Panc1 (cell line): Measurements from ENCODE around the gene WDR33. TPM values are rescaled to one million over a fixed set of nuclear protein-coding genes. Genes with fewer than 3 reads are reported as not detected.

Experiments
- ATAC-seq: fragments of 200-7000 bp; cut with Tn5 transposase; 2 replicates; pipeline ENCODE4 v1.9.1; 2020; ENCODE audit warnings: mild to moderate bottlenecking, moderate library complexity
- BruUV-seq: library from RNA; stranded (reverse); fragments of 400-500 nt; replicated peaks from 2 replicates; lab custom pipeline; 2021; lab: Mats Ljungman, UMichigan
- CTCF ChIA-PET: fragments of 300-600 bp; sonication (Branson Sonifier 250); formaldehyde crosslinking; loops from one replicate; lab custom pipeline; 2022; ENCODE audit warnings: antibody characterized with exemption; lab: Charles Lee
- POLR2A ChIA-PET: fragments of 300-600 bp; sonication (Branson Sonifier 250); formaldehyde crosslinking; loops from one replicate; lab custom pipeline; 2022; ENCODE audit warnings: antibody characterized with exemption; lab: Charles Lee
- DNase-seq: peaks from one replicate; pipeline ENCODE4 v3.0.0-alpha.2; 2010; ENCODE audit warnings: low read depth, low spot score
- H3K27ac ChIP-seq: 2 replicates; pipeline ENCODE4 v1.5.1; 2011; ENCODE audit warnings: mild to moderate bottlenecking, low read length, inconsistent platforms
- H3K27me3 ChIP-seq: fragments of 200-500 bp; sonication (Bioruptor generic); 2 replicates; pipeline ENCODE4 v1.6.0; 2014; ENCODE audit warnings: low read length, inconsistent platforms; ENCODE audit not compliant: control insufficient read depth, insufficient read depth
- H3K36me3 ChIP-seq: fragments of 200-500 bp; sonication (Bioruptor generic); 2 replicates; pipeline ENCODE4 v1.5.1; 2014; ENCODE audit warnings: inconsistent platforms, mild to moderate bottlenecking, low read length, moderate library complexity; ENCODE audit not compliant: control insufficient read depth, insufficient read depth
- H3K4me1 ChIP-seq: 2 replicates; pipeline ENCODE4 v1.5.1; 2011; ENCODE audit warnings: inconsistent platforms, mild to moderate bottlenecking, low read length, moderate library complexity; ENCODE audit not compliant: control insufficient read depth, insufficient read depth
- H3K4me3 ChIP-seq, 2 experiments: 2 replicates each; pipeline ENCODE4 v1.5.1; 2011 to 2012; ENCODE audit warnings: low read depth in 2 of 2, low read length in 2 of 2, mild to moderate bottlenecking in 2 of 2, inconsistent platforms in 1 of 2, moderate library complexity in 1 of 2
- H3K9me3 ChIP-seq: fragments of 200-500 bp; sonication (Bioruptor generic); 2 replicates; pipeline ENCODE4 v1.5.1; 2014; ENCODE audit warnings: low read depth, mild to moderate bottlenecking, inconsistent platforms, low read length, moderate library complexity; ENCODE audit not compliant: control insufficient read depth, insufficient read depth
- POLR2AphosphoS5 ChIP-seq: IDR thresholded peaks from 2 replicates; pipeline ENCODE4 v1.6.1; 2012; ENCODE audit warnings: mild to moderate bottlenecking, low read depth, low read length, moderate library complexity
- SIN3A ChIP-seq: IDR thresholded peaks from 2 replicates; pipeline ENCODE4 v1.6.1; 2012; ENCODE audit warnings: low read depth, mild to moderate bottlenecking, low read length, moderate library complexity, borderline replicate concordance; ENCODE audit not compliant: insufficient read depth
- TCF7L2 ChIP-seq: IDR thresholded peaks from 2 replicates; pipeline ENCODE4 v1.6.1; 2011; ENCODE audit warnings: mild to moderate bottlenecking, low read depth, low read length, inconsistent platforms
- in situ Hi-C: cut with HindIII; loops from 2 replicates; pipeline ENCODE4 v1.10.0; 2016; ENCODE audit warnings: low sequenced_read_pairs, low pct_unique_long_range_greater_than_20kb
- intact Hi-C: fragments of 100-400 bp; cut with micrococcal nuclease; formaldehyde crosslinking; loops from one replicate; pipeline ENCODE4 v1.10.0; 2022; ENCODE audit not compliant: unreplicated experiment
- total RNA-seq: library from RNA; stranded (reverse); gene quantifications from one replicate; pipeline ENCODE4 v1.2.1, GENCODE V29; 2021; ENCODE audit not compliant: unreplicated experiment
- TF ChIP-seq, protein P1 (sequence below): fragments of 450-650 bp; IDR thresholded peaks from 2 replicates; pipeline ENCODE4 v1.5.1; 2017; ENCODE audit warnings: mild to moderate bottlenecking
- TF ChIP-seq, protein P2 (sequence below), 2 experiments: IDR thresholded peaks; 2 replicates each; pipeline ENCODE4 v1.6.1; 2011 to 2012; ENCODE audit warnings: low read depth in 2 of 2, control low read depth in 1 of 2, low read length in 1 of 2, mild to moderate bottlenecking in 1 of 2, moderate library complexity in 1 of 2; ENCODE audit not compliant: insufficient read depth in 1 of 2

WDR33 gene
- total RNA-seq, 1 experiment from 2014 or later = 63.7 TPM

DNA sequence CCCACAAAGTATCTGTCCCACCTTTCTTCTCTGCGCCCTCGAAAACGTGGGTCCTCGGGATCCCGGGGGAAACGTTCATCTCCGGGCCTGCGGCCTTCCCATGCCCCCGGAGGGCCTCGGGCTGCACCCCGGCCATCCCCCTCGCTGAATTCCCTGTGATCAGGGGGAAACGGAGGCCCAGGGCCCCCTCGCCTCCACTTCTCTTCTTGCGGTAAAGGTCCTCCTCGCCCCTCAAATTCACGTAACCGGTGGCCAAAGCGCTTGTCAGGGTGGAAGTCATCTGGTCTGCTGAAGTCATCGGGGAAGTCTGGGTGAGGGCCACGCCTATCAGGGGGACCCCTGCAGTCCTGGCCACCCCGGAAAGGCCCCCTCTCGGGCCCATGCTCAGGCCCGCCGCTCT lies 97.4 kb downstream of the WDR33 start:
- DNase-seq = no peak
- no TSS peak for BruUV-seq
- no peak for TF ChIP-seq TCF7L2
- no peak for TF ChIP-seq POLR2AphosphoS5
- TF ChIP-seq, protein P1, sequence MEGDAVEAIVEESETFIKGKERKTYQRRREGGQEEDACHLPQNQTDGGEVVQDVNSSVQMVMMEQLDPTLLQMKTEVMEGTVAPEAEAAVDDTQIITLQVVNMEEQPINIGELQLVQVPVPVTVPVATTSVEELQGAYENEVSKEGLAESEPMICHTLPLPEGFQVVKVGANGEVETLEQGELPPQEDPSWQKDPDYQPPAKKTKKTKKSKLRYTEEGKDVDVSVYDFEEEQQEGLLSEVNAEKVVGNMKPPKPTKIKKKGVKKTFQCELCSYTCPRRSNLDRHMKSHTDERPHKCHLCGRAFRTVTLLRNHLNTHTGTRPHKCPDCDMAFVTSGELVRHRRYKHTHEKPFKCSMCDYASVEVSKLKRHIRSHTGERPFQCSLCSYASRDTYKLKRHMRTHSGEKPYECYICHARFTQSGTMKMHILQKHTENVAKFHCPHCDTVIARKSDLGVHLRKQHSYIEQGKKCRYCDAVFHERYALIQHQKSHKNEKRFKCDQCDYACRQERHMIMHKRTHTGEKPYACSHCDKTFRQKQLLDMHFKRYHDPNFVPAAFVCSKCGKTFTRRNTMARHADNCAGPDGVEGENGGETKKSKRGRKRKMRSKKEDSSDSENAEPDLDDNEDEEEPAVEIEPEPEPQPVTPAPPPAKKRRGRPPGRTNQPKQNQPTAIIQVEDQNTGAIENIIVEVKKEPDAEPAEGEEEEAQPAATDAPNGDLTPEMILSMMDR = no peak
- TF ChIP-seq, protein P2, sequence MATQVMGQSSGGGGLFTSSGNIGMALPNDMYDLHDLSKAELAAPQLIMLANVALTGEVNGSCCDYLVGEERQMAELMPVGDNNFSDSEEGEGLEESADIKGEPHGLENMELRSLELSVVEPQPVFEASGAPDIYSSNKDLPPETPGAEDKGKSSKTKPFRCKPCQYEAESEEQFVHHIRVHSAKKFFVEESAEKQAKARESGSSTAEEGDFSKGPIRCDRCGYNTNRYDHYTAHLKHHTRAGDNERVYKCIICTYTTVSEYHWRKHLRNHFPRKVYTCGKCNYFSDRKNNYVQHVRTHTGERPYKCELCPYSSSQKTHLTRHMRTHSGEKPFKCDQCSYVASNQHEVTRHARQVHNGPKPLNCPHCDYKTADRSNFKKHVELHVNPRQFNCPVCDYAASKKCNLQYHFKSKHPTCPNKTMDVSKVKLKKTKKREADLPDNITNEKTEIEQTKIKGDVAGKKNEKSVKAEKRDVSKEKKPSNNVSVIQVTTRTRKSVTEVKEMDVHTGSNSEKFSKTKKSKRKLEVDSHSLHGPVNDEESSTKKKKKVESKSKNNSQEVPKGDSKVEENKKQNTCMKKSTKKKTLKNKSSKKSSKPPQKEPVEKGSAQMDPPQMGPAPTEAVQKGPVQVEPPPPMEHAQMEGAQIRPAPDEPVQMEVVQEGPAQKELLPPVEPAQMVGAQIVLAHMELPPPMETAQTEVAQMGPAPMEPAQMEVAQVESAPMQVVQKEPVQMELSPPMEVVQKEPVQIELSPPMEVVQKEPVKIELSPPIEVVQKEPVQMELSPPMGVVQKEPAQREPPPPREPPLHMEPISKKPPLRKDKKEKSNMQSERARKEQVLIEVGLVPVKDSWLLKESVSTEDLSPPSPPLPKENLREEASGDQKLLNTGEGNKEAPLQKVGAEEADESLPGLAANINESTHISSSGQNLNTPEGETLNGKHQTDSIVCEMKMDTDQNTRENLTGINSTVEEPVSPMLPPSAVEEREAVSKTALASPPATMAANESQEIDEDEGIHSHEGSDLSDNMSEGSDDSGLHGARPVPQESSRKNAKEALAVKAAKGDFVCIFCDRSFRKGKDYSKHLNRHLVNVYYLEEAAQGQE (IDR thresholded peaks at IDR 0.05; ENCODE audit: insufficient read depth in 1 of 2, low read depth in 2 of 2, low read length in 1 of 2) = no peak
- no peak for TF ChIP-seq SIN3A
- intact Hi-C loops (no loop called here), in situ Hi-C loops (no loop called here)
- Histone ChIP-seq H3K4me3 (no peak overlapping the region), H3K4me1 (no peaks in the 10 kb centered on the region), H3K27ac (no peak overlapping the region), H3K9me3 (no peaks in the 10 kb centered on the region), H3K27me3 (no peaks in the 10 kb centered on the region), H3K36me3 (peaks cover 7% of the 10 kb centered on the region)
- no peak for ATAC-seq
- CTCF ChIA-PET = interaction anchor here (1.6 kb wide), 1 partner anchor 122 kb away, joined by 3 read pairs; no protein-coding TSS in a partner anchor
- POLR2A ChIA-PET = no interaction called here

DNA sequence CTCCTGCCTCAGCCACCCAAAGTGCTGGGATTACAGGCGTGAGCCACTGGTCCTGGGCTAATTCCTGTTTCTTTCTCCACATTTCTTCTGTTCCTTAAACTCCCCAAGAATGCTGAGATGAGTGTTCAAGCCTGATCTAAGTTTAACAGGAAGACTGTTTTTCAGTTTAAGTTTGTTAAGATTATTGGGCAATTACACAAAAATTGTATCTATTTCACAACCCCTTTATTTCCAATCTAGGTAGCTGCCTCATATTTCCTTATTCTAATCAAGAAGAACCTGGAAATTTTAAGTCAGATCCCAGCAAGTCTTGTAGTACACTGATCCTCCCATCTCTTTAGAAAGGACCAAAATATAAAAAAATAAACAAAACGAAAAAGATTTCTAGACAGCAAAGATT lies 98.0 kb downstream of the WDR33 start:
- H3K27me3 ChIP-seq = no peaks in the 10 kb centered on the region
- TF ChIP-seq SIN3A (no peak), POLR2AphosphoS5 (no peak), TCF7L2 (no peak)
- TF ChIP-seq, protein P1 = no peak
- ATAC-seq = no peak
- no peak overlapping the region for H3K27ac ChIP-seq
- CTCF ChIA-PET = interaction anchor here (1.6 kb wide), 1 partner anchor 122 kb away, joined by 3 read pairs; no protein-coding TSS in a partner anchor
- no peak for DNase-seq
- peaks cover 6% of the 10 kb centered on the region for H3K36me3 ChIP-seq
- POLR2A ChIA-PET = no interaction called here
- in situ Hi-C loops = no loop called here
- no peaks in the 10 kb centered on the region for H3K9me3 ChIP-seq
- H3K4me3 ChIP-seq = no peak overlapping the region
- BruUV-seq = no TSS peak
- no peaks in the 10 kb centered on the region for H3K4me1 ChIP-seq
- intact Hi-C loops = no loop called here
